GM18498 (cell line): ENCODE measurements around the gene PCK2.
"Not testable (repeated sequence)": the region's sequence is repeated elsewhere in the genome, so short reads cannot be mapped to it uniquely, and the experiment has no call there.

Source experiments
- ATAC-seq: cut with Tn5 transposase; IDR thresholded peaks from one replicate; pipeline ENCODE4 v1.9.1; 2021; ENCODE audit warnings: mild to moderate bottlenecking, moderate library complexity; ENCODE audit not compliant: unreplicated experiment

Gene PCK2

DNA sequence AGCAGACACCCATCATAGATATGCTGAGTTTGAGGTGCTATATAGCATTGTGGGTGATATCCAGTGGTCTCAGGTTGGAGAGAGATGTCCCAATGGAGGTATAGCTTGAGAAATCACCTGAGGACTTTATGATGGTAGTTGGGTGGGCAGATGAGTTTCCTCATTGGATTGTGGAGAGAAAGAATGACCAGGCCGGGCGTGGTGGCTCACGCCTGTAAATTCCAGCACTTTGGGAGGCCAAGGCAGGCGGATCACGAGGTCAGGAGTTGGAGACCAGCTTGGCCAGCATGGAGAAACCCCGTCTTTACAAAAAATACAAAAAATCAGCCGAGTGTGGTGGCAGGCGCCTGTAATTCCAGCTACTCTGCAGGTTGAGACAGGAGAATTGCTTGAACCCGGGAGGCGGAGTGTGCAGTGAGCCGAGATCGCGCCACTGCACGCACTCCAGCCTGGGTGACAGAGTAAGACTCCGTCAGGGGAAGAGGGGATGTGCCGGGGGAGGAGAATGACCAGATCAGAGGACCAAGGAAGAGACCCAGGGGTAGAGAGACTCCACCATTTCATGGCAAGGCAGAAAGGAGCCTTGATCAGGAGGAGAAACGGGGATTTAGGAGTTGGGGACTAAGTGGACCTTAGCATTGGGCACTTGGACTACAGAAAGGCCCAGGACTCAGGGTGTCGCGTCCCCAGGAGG, 757 bp upstream of the PCK2 start:
- ATAC-seq: no peak

DNA sequence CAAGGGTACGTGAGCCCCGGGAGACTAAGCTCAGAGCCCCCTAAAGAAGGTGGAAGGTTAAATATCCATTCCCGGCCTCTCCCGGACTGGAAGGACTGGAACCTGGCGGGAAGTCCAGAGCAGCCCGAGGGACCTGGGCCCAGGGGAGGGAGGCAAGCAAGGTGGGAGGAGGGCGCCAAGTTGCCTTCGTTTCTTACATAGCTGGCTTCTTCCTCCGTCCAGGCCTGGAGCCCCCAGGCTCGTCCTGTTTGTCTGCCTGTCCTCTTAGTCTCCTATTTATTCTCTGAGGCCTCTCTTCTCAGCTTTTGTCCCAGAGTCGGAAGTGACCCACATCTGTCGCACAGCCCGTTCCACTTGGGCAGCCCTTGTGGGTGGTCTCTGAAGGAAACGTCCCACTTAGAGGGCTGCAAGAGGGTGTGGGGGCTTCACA, 745 bp downstream of the PCK2 start:
- ATAC-seq: peak; percentile 1

DNA sequence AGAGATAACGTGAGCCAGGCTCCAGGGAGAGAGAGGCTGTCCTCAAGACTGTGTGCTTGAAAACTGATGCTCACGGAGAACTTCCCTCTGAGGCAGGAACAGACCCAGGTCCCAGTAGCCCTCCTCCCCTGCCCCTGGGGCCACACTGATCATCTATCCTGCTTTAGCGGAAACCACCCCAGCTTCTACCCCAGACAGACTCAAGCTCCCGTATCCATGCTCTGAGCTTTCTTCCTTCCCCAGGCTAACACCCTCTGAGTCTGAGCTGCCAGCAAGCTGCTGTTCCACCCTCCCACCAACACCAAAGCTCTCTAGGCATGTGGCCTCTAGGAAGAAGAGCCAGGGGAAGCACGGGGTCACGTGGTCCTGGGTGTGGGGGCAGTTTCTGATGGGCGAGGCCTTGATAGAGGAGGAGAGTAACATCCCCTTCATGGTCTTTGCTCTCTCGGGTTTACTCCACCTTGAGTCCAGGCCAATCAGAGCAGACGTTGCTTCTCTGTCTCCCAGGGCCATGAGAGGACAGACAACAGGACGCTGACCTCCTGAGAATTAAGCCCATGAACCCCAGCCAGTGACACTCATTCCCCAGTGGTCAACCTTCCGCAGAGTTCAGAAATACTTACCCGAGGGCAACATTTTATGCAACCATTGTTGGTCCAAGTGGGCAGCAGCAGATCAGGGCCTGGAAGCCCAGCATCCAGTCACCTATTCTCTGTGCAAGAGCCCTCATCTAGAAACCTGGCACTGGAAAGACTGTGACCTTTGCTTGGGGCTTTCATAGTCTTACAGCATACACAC, 1.4 kb downstream of the PCK2 start:
- peak; percentile 69 for ATAC-seq

DNA sequence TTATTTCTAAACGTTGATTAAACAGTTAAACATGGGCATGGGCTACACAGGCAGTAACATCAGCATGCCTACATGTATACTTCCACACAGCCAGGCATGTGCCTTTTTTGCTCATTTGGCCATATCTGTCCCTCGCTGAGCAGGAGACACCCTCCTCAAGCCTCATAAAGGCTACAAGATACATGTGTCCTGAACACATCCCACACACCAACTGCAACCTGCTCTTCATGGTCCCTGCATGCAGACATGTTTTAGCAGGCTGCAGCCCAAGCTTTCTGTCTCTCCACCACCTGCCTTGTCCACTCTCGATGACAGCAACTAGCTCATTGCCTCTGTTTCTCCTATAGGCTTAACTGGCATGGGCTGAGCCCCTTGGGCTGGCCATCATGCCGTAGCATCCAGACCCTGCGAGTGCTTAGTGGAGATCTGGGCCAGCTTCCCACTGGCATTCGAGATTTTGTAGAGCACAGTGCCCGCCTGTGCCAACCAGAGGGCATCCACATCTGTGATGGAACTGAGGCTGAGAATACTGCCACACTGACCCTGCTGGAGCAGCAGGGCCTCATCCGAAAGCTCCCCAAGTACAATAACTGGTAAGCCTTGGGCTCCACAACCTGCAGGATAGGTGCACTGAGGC, 2.6 kb downstream of the PCK2 start:
- ATAC-seq: no peak

DNA sequence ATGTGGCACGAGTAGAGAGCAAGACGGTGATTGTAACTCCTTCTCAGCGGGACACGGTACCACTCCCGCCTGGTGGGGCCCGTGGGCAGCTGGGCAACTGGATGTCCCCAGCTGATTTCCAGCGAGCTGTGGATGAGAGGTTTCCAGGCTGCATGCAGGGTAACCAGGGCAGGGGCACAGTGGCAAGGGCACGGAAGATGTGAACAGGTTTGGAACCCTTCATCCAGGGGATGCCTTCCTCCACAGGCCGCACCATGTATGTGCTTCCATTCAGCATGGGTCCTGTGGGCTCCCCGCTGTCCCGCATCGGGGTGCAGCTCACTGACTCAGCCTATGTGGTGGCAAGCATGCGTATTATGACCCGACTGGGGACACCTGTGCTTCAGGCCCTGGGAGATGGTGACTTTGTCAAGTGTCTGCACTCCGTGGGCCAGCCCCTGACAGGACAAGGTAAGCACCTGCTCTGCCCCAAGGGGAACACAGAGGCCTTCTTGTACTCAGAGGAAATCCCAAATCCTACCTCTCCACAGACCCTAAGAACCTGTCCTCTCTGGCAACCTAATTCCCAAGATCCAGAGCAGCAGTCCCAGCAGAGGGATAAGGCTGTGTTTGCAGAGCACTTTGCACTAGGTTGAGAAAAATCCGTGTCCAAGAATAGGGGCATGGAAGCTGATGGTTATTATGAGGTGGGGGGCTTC, 4.3 kb downstream of the PCK2 start:
- no peak for ATAC-seq

DNA sequence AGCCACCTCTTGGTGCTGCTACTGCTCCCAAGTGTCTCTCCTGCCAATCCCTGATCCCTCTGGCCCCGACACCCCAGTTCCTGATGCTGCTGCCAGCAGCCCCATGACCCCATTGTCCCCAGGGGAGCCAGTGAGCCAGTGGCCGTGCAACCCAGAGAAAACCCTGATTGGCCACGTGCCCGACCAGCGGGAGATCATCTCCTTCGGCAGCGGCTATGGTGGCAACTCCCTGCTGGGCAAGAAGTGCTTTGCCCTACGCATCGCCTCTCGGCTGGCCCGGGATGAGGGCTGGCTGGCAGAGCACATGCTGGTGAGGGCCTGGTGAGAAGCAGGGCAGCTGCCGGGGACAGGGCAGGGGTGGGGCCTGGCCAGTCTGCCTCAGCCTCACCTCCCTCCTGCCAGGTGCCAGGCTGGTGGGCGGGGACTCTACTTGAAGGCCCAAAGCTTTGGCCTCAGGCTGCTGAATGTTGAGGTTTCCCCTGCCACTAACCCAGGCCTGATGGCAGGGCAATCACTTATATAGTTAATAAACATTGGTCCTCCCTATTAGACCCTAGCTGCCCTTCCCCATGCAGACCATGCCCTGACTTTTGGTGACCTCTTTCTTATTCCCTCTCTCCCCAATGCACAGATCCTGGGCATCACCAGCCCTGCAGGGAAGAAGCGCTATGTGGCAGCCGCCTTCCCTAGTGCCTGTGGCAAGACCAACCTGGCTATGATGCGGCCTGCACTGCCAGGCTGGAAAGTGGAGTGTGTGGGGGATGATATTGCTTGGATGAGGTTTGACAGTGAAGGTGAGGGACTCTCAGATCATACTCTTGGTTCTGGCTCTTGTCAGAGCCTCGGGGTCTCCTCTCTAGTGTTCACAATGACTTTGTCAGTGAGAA, 5.1 kb downstream of the PCK2 start:
- ATAC-seq: no peak

DNA sequence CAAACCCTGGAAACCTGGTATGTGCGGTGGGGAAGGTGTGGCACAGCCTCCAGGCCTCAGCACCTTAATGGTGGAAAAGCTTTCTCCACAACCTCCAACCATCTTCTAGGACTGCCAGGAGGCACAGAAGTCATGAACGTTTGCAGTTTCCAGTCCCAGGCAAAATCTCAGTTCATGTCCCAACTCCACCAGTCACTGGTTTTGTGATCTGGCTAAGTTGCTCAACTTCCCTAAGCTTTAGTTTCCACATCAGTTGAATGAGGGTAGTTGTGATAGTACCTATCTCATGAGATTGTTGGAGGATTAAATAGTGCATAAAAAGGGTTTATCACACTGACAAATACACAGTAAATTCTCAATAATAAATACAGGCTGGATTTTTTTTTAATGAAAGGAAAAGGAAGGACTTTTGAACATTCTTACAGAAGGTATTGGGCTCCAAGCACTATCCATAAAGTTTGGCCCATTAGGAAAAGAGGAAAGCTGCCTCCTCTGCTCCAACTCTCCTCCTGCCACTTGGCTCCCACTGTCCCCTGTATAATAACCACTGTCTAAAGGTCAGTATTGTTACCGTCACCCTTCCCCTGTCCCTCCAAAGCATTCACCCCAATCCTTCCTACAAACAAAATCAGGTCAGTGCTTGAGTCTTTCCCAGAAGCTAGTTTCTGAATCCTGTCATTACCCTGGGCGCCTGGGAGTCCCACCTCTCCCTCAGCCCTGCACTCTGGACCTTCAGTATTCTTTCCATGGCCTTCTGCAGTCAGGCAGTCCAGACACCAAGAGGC, 6.3 kb downstream of the PCK2 start:
- no peak for ATAC-seq

DNA sequence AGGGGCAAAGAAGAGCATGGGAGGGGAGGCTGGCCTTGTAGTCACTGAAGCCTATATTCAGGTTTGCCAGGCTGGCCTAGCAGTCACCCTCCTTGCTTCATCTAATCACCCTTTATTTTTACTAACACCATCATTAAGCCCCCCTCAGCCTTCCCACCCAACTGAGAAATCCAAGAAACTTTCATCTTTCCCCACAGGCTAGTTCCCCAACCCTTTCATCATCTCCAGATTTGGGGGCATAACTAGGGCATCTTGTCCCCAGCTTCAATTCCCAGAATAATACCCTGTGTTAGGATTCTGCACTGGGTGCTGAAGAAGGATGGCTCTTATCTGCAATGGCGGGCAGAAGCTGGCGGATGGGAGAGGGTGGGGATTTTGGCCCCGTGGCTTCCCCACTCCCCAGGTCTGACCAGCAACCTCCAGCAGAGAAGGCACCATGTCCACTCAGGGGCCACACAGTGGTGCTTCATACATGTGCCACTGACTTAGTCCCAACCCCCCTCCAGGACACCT, 6.9 kb downstream of the PCK2 start:
- ATAC-seq: no peak

DNA sequence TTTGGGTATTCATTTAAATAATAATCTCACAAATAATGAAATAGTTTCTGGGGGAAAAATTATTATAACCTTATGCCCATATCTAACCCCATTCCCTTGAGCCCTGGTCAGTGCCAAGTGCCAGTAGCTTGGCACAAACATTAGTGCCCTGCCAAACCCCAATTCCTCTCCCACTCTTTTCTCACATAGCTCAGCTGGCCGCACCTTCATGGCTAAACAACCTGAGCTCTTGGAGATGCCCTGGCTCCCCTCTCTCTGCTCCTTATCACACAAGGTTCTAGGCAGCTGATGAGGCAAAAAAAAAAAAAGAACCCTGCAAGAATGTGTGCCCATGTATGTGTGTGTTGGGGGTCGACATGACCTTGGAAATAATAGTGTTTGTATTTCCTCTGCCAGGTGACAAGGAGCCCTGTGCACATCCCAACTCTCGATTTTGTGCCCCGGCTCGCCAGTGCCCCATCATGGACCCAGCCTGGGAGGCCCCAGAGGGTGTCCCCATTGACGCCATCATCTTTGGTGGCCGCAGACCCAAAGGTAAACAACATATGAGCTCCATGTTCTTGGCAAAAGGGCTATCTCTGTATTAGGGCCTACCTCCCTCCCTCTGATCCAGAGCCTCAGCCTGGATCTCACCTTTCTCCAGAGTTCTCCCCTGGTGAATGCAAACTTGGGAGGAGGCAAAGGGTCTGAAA, 8.4 kb downstream of the PCK2 start:
- ATAC-seq: no peak

DNA sequence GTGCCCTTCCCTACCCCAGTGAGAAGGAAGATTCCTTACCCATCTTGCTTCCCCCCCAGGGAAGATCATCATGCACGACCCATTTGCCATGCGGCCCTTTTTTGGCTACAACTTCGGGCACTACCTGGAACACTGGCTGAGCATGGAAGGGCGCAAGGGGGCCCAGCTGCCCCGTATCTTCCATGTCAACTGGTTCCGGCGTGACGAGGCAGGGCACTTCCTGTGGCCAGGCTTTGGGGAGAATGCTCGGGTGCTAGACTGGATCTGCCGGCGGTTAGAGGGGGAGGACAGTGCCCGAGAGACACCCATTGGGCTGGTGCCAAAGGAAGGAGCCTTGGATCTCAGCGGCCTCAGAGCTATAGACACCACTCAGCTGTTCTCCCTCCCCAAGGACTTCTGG, 9.3 kb downstream of the PCK2 start:
- ATAC-seq: no peak

DNA sequence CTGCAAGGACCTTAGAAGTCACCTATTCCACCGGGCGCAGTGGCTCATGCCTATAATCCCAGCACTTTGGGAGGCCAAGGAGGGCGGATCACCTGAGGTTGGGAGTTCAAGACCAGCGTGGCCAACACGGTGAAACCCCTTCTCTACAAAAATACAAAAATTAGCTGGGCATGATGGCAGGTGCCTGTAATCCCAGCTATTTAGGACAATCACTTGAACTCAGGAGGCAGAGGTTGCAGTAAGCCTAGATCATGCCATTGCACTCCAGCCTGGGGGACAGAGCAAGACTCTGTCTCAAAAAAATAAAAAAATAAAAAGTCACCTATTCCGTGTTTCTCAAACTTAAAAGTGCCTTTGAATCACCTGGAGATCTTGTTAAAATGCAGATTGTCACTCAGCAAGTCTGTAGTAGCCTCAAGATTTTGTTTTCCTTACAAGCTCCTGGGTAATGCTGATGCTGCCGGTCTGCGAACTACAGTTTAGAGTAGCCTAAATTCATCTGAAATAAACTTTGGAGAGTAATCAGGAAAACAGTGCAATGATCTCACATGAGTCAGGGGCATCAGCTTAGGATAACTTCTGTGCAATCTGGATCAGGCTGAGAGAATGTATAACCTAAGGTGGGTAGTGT, 11.6 kb downstream of the PCK2 start:
- ATAC-seq: not testable (repeated sequence)

DNA sequence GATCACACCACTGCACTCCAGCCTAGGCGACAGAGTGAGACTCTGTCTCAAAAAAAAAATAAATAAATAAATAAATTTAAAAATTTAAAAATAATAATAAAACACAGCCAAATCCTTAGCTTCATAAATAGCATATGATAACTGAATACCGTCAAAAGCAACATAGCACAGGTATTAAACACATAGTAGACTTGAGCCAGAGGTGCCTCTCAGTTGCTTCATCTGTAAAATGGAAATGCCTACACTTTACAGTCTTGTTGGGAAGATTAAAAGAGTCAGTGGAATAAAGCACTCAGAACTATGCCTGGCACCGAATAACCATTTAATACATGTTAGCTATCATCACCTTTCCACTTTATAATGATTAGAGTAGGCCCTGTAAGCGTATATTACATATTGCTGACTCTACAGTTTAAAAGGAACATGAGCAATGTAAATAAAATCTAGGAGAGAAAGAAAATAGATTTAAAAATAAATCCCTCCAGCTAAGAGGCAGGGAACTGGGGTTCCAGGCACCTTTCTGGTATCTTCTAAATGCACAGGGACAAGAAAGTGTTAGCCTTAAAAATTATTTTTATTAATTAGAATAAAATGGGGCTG, 12.7 kb downstream of the PCK2 start:
- no peak for ATAC-seq

DNA sequence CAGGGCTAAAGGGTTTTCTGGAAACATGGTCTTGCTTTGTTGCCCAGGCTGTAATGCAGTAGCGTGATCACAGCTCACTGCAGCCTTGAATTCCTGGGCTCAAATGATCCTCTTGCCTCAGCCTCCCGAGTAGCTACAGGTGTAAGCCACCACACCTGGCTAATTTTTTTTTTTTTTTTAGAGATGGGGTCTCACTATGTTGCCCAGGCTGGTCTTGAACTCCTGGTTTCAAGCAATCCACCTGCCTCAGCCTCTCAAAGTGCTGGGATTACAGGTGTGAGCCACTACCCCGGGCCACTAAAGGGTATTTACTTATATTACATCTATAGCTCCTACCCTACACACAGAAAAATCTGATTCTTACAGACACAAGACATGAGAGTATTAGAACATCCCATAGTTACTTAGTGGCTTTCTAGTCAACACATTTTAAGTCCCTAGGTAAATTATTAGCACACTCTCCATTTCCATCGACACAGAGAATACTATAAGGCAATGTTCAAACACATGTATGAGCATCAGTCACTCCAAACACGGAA, 14.3 kb downstream of the PCK2 start:
- ATAC-seq: peak; percentile 33

DNA sequence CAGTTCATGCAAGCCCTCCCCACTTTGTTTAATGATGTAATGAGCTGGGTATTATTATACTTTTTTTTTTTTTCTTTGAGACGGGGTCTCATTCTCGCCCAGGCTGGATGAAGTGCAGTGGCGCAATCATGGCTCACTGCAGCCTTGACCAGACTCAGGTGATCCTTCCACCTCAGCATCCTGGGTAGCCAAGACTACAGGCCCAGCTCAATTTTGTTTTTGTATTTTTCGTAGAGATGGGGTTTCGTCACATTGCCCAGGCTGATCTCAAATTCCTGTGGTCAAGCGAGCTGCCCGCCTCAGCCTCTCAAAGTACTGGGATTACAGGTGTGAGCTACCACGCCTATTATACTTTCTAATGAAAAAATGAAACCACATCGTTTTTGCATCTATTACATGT, 15.9 kb downstream of the PCK2 start:
- ATAC-seq: no peak

DNA sequence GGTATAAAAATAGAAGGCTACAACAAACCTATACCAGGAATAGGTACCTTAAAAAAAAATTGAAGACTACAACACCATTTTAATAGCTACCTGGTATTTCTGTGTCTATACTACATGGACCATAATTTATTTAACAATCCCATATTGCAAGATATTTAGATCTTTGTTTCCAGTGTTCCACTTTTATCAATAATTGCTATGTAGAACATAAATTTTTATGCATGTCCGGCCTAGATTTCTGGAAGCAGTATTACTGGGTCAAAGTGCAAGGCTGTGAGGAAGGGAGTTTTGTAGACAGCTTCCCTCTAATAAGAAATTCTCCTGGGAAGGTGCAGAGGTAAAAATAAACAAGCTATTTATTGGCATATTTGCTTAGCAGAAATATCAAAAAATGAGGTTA, 16.4 kb downstream of the PCK2 start:
- ATAC-seq: no peak

DNA sequence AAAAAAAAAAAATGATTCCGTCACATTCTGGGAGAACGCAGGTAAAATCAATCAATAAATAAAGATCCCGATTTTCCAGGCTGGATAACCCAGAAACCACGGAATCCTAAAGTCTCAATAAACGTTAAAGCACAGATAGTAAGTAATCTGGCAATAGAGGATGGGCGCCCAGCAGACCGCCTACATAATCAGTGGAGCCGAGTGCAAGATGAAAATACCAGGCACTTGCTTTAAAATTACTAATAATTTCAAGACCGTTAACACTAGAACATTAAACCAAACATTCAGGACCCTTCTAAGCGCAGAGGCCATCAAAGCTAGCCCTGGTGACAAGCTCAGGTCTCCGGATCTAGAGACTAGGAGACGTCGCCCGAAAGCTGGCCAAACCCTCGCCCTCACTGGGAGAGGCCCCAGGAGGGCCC, 19.3 kb downstream of the PCK2 start:
- ATAC-seq: no peak

DNA sequence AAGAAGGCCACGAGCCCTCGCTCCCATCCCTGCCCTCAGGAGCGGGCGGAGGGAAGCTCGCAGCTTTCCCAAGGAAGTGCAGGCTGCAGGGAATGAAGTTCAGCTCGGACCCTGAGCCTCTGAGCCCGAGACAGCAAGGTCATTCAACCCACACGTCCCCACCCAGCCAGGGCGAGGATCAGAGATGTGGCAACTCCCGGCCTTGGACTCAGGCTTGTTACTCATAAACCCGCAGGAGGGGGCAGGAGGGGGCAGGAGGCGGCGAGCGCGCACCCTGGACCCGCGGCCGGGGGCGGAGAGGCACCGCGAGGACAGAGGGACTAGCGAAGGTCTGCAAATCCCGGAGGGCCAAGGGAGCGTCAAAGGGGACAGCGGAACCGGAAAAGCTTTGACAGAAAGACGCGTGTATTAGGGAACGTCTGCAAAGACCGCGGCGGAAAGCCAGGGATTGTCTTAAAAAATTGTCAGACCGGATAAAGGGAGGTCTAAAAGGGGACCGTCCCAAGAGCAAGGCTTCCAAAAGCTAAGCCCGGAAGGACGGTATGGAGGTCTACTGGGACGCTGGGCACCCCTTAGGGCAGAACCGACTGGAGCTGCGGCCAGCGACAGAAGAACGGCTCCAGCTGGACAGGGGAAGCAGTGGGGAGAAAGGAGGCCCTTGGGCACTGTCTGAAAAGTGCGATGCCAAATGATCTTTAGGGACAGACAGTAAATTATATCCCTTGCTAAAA, 19.9 kb downstream of the PCK2 start:
- ATAC-seq: peak; percentile 31
